Uterus (tissue), 4 donors: Measurements from ENCODE around the gene LEFTY2. TPM values are rescaled to one million over a fixed set of nuclear protein-coding genes. Genes with fewer than 3 reads are reported as not detected.

Source experiments
- DNase-seq, 2 donors: peaks; one replicate each; pipeline ENCODE4 v3.0.0-alpha.2; 2019 to 2020
- H3K27ac ChIP-seq, 2 donors: fragments of 200-600 bp; sonication (generic); 1 replicate in 1 of 2; 2 replicates in 1 of 2; pipeline ENCODE4 v1.5.1; 2016 to 2018
- H3K27me3 ChIP-seq, 2 donors: fragments of 200-600 bp; sonication (generic); one replicate each; pipeline ENCODE4 v1.5.1; 2018 to 2019; ENCODE audit warnings: control low read depth in 1 of 2
- H3K36me3 ChIP-seq, 2 donors: fragments of 200-600 bp; sonication (generic); one replicate each; pipeline ENCODE4 v1.5.1; 2019; ENCODE audit warnings: control low read depth in 1 of 2
- H3K4me1 ChIP-seq, 2 donors: fragments of 200-600 bp; sonication (generic); one replicate each; pipeline ENCODE4 v1.5.1; 2018 to 2019; ENCODE audit warnings: control low read depth in 1 of 2
- H3K4me3 ChIP-seq, 2 donors: fragments of 200-600 bp; sonication (generic); 1 replicate in 1 of 2; 2 replicates in 1 of 2; pipeline ENCODE4 v1.5.1; 2018 to 2019; ENCODE audit warnings: mild to moderate bottlenecking in 1 of 2
- H3K9me3 ChIP-seq, 2 donors: fragments of 200-600 bp; sonication (generic); one replicate each; pipeline ENCODE4 v1.5.1; 2019; ENCODE audit warnings: control low read depth in 1 of 2
- POLR2A ChIP-seq, 2 donors: fragments of 450-650 bp; IDR thresholded peaks; one replicate each; pipeline ENCODE4 v1.6.1; 2016; ENCODE audit warnings: antibody characterized with exemption in 2 of 2, mild to moderate bottlenecking in 1 of 2, moderate library complexity in 1 of 2
- intact Hi-C: fragments of 100-400 bp; cut with DNase I; formaldehyde crosslinking; loops from one replicate; pipeline ENCODE4 v1.15.1; 2023; ENCODE audit warnings: low total_unique reads
- total RNA-seq, 4 donors: library from RNA; depleted of rRNA in 3 of 4; stranded (reverse); fragments of >200 nt in 3 of 4; gene quantifications; one replicate each; pipeline versions ENCODE4 v1.1.0 to v1.2.4, GENCODE V29; 2014 to 2023
- TF ChIP-seq, protein P1 (sequence below), 4 experiments: fragments of 200-600 bp in 2 of 4; fragments of 450-650 bp in 2 of 4; sonication (generic) in 2 of 4; IDR thresholded peaks; one replicate each; pipeline ENCODE4 v1.5.1; 2016 to 2019; ENCODE audit warnings: antibody characterized with exemption in 4 of 4, mild to moderate bottlenecking in 2 of 4, moderate library complexity in 1 of 4
- donor health status: DM: yes; HTN: yes; CAD: no.

The LEFTY2 gene
- total RNA-seq, 4 donors from 2014 or later = 6.1 to 41.6 (median 29.5) TPM

GRCh38 chr1:225915538-225915991 is 25.5 kb downstream of the LEFTY2 start:
- TF ChIP-seq, protein P1, sequence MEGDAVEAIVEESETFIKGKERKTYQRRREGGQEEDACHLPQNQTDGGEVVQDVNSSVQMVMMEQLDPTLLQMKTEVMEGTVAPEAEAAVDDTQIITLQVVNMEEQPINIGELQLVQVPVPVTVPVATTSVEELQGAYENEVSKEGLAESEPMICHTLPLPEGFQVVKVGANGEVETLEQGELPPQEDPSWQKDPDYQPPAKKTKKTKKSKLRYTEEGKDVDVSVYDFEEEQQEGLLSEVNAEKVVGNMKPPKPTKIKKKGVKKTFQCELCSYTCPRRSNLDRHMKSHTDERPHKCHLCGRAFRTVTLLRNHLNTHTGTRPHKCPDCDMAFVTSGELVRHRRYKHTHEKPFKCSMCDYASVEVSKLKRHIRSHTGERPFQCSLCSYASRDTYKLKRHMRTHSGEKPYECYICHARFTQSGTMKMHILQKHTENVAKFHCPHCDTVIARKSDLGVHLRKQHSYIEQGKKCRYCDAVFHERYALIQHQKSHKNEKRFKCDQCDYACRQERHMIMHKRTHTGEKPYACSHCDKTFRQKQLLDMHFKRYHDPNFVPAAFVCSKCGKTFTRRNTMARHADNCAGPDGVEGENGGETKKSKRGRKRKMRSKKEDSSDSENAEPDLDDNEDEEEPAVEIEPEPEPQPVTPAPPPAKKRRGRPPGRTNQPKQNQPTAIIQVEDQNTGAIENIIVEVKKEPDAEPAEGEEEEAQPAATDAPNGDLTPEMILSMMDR (IDR thresholded peaks at IDR 0.05) = no peak
- no peak for TF ChIP-seq POLR2A (IDR thresholded peaks at IDR 0.05)
- DNase-seq = no peak
- intact Hi-C loops = loop anchor here (10.0 kb wide), 1 partner anchor 59 kb away; no protein-coding TSS in a partner anchor
- Histone ChIP-seq H3K4me1 (no peaks in the 10 kb centered on the region), H3K9me3 (no peaks in the 10 kb centered on the region), H3K27me3 (no peaks in the 10 kb centered on the region), H3K36me3 (no peaks in the 10 kb centered on the region), H3K4me3 (no peak overlapping the region), H3K27ac (no peak overlapping the region)

GRCh38 chr1:225914947-225915346 is 26.1 kb downstream of the LEFTY2 start:
- H3K4me3 ChIP-seq = no peak overlapping the region
- intact Hi-C loops = loop anchor here (10.0 kb wide), 1 partner anchor 60 kb away; no protein-coding TSS in a partner anchor
- H3K9me3 ChIP-seq = no peaks in the 10 kb centered on the region
- H3K27ac ChIP-seq = no peak overlapping the region
- H3K36me3 ChIP-seq = no peaks in the 10 kb centered on the region
- no peak for DNase-seq
- TF ChIP-seq POLR2A (IDR thresholded peaks at IDR 0.05) = no peak
- TF ChIP-seq, protein P1 (IDR thresholded peaks at IDR 0.05) = no peak
- H3K4me1 ChIP-seq = no peaks in the 10 kb centered on the region
- no peaks in the 10 kb centered on the region for H3K27me3 ChIP-seq

DNA sequence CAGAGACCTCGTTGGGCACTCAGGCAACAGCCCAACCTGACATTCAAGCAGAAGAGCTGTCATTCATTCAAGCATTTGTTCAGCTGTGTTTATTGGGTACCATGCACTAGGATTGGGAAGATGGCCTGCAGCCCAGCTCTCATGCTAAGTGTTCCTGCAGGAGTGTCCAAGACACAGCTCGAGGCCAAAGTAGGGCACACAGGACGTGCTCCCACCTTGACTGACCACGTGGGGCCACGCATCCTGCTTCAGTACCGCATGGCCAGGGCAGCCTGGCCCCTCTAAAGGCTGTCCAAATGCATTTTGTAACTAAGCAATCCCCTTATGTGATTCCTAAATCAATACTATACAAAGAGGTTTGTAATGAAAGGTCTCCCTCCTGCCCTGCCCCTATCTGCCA is 26.6 kb downstream of the LEFTY2 start:
- Histone ChIP-seq H3K4me3 (no peak overlapping the region), H3K9me3 (no peaks in the 10 kb centered on the region), H3K27ac (no peak overlapping the region), H3K4me1 (no peaks in the 10 kb centered on the region), H3K27me3 (no peaks in the 10 kb centered on the region), H3K36me3 (no peaks in the 10 kb centered on the region)
- intact Hi-C loops = loop anchor here (10.0 kb wide), 1 partner anchor 60 kb away; no protein-coding TSS in a partner anchor
- TF ChIP-seq, protein P1 (IDR thresholded peaks at IDR 0.05) = no peak
- no peak for TF ChIP-seq POLR2A (IDR thresholded peaks at IDR 0.05)
- DNase-seq = no peak

DNA sequence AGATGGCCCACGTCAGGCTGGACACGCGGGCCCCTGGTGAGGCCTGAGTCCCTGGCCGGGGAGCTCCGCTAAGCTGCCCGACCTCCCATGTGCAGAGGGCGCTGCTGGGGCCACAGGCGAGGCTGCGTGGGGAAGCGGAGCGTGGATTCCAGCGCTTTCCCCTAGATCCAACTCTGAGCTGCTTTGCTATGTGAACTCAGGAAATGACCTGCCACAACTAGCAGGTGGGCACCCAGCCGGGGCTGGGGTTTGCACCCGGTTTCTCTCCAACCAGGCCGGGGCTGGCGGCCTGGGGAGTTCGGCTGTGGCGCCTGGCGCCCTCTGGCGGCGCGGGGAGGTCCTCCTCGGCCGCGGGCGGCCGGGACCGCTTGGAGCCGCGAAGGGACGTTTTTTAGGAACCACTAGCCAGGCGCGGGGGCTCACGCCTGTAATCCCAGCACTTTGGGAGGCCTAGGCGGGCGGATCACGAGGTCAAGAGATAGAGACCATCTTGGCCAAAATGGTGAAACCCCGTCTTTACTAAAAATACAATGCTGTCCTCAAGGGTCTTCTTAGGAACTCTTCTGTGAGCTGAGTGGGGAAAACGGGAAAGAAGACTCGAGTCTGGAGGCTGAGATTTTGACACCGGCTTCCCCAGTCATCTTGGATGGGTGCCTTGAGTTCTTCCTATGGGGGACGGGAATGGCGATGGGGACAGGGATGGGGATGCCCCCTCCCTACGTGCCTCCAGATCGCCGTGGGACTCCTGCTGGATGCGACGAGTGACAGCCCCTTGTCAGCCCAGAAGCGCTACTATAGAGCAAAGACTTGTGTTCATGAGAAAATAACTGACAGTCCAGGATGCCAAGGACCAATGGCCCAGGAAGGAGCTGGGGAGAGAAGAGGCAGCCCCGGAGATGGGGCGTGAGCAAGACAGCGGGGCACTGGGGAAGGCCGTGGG is 29.6 kb downstream of the LEFTY2 start:
- Histone ChIP-seq H3K27me3 (no peaks in the 10 kb centered on the region), H3K27ac (peak overlapping the region in 1 of 2 donors; percentile 4)
- intact Hi-C loops = loop anchor here (2.0 to 10.0 kb wide), 2 partner anchors 63 to 437 kb away; no protein-coding TSS in a partner anchor

More for the DNA sequence above, 29.6 kb downstream of the LEFTY2 start:
- Histone ChIP-seq H3K9me3 (no peaks in the 10 kb centered on the region), H3K4me1 (no peaks in the 10 kb centered on the region), H3K4me3 (no peak overlapping the region), H3K36me3 (no peaks in the 10 kb centered on the region)
- peak; percentile 46 to 74 for DNase-seq
- TF ChIP-seq POLR2A (IDR thresholded peaks at IDR 0.05) = no peak
- TF ChIP-seq, protein P1 (IDR thresholded peaks at IDR 0.05) = peak; percentile 82 to 93 (median 85)
